Heart left ventricle (tissue), 13 donors: ENCODE data around the gene MICAL2.

Experiments used
- CTCF ChIP-seq, 12 donors: fragments of 200-600 bp; sonication (generic) in 4 of 12; IDR thresholded peaks; one replicate each; pipeline versions ENCODE4 v1.5.0 to v1.8.0; 2018 to 2022; ENCODE audit warnings: antibody characterized with exemption in 12 of 12, mild to moderate bottlenecking in 5 of 12
- POLR2A ChIP-seq, 2 donors: fragments of 450-650 bp; IDR thresholded peaks; one replicate each; pipeline ENCODE4 v1.6.1; 2017; ENCODE audit warnings: antibody characterized with exemption in 2 of 2, mild to moderate bottlenecking in 2 of 2, moderate library complexity in 2 of 2
- donor health status: ischemic (EF 13 %, LVEDD 7.1; RV severe dilation, severe dysfunction).
- donor health status: DM: no; HTN: yes; CAD: no.
- donor health status: DM: no; HTN: no; CAD: no.
- donor health status: ischemic (EF 25% LVEDD 6.9; RV normal size, moderate dysfunction).
- donor health status: ischemic (EF 25% LVEDD 5.7; RV mildly dilated, moderate dysfunction).
- donor health status: ischemic (EF 35%, LVEDD 5.7; RV mildly dilated, moderate dysfunction).
- donor health status: nonischemic (EF 11% LVEDD 7.7; RV severe dilation, severe dysfunction).
- donor health status: DM: yes; HTN: yes; CAD: no.
- donor health status: PGD.
- donor health status: ischemic (EF 29% LVEDD 5.4; RV normal size, mild dysfunction).
- donor health status: nonischemic (EF 23%, LVEDD 6.1; RV moderate dilation, normal function).

GRCh38 chr11:12240677-12241076 is 130.3 kb downstream of the MICAL2 start:
- TF ChIP-seq CTCF (IDR thresholded peaks at IDR 0.05) = no peak
- TF ChIP-seq POLR2A (IDR thresholded peaks at IDR 0.05) = no peak
